Right lobe of liver (tissue), 6 donors: ENCODE results near the gene AMPH. TPM values are rescaled to one million over a fixed set of nuclear protein-coding genes. Genes with fewer than 3 reads are reported as not detected.

Source experiments
- ATAC-seq, 4 donors: fragments of 200-7000 bp; cut with Tn5 transposase; one replicate each; pipeline ENCODE4 v1.9.1; 2020; ENCODE audit warnings: mild to moderate bottlenecking in 4 of 4, moderate library complexity in 4 of 4
- DNase-seq, 3 donors: peaks; one replicate each; pipeline ENCODE4 v3.0.0-alpha.2; 2020
- H3K27ac ChIP-seq, 3 donors: fragments of 200-600 bp; one replicate each; pipeline ENCODE4 v1.8.0; 2022
- H3K27me3 ChIP-seq, 2 donors: fragments of 200-600 bp; one replicate each; pipeline ENCODE4 v1.8.0; 2022
- H3K36me3 ChIP-seq, 4 donors: fragments of 200-600 bp; sonication (generic) in 1 of 4; one replicate each; pipeline versions ENCODE4 v1.5.1 to v1.8.0; 2017 to 2022; ENCODE audit warnings: control low read depth in 1 of 4
- H3K4me1 ChIP-seq, 4 donors: fragments of 200-600 bp; sonication (generic) in 1 of 4; one replicate each; pipeline versions ENCODE4 v1.5.1 to v1.8.0; 2017 to 2022; ENCODE audit warnings: control low read depth in 1 of 4
- H3K4me3 ChIP-seq, 3 donors: fragments of 200-600 bp; one replicate each; pipeline ENCODE4 v1.8.0; 2022
- H3K9me3 ChIP-seq, 4 donors: fragments of 200-600 bp; sonication (generic) in 1 of 4; one replicate each; pipeline versions ENCODE4 v1.5.1 to v1.8.0; 2017 to 2022; ENCODE audit warnings: control low read depth in 1 of 4
- CTCF ChIP-seq, 4 donors: fragments of 200-600 bp in 3 of 4; fragments of 450-650 bp in 1 of 4; IDR thresholded peaks; one replicate each; pipeline versions ENCODE4 v1.5.1 to v1.8.0; 2016 to 2022; ENCODE audit warnings: antibody characterized with exemption in 4 of 4, mild to moderate bottlenecking in 2 of 4
- POLR2A ChIP-seq: fragments of 450-650 bp; IDR thresholded peaks from one replicate; pipeline ENCODE4 v1.6.1; 2017; ENCODE audit warnings: antibody characterized with exemption, mild to moderate bottlenecking
- WGBS: methylation state at CpG from one replicate; pipeline ENCODE4 v1.1.6; 2018; ENCODE audit warnings: low coverage, low lambda C conversion rate; ENCODE audit not compliant: insufficient coverage; ENCODE audit errors: missing lambda C conversion rate; 5-methylcytosine and 5-hydroxymethylcytosine counted together
- intact Hi-C, 2 donors: fragments of 100-400 bp; cut with DNase I; formaldehyde crosslinking; loops; one replicate each; pipeline versions ENCODE4 v1.11.2 to v1.14.1; 2022
- total RNA-seq, 6 experiments: library from RNA; depleted of rRNA in 2 of 6; stranded (reverse); fragments of >200 nt in 2 of 6; fragmentation: NEBNext Ultra II Directional in 3 of 6; extraction: Animal tissue kit (Norgen Biotek cat#: 25700) in 3 of 6; gene quantifications; one replicate each; pipeline versions ENCODE4 v1.1.0 to v1.2.4, GENCODE V29; 2016 to 2023
- donor health status: DM: no; HTN: yes; CAD: no.
- donor health status: DM: no; HTN: no; CAD: no.
- donor health status: DM: no; HTN: no; CAD: no.
- donor health status: DM: no; HTN: yes; CAD: no.
- donor health status: DM: no; HTN: yes; CAD: no.

Gene AMPH
- total RNA-seq, 6 experiments from 2014 or later, result 0.20 to 0.67 (median 0.39) TPM

- H3K9me3 ChIP-seq, result no peaks in the 10 kb centered on the region
- 51% methylated on average over 5 of the region's 5 CpGs for WGBS
- no peak for TF ChIP-seq POLR2A
- TF ChIP-seq CTCF (IDR thresholded peaks at IDR 0.05), result no peak
- DNase-seq (no peak), ATAC-seq (peak in 1 of 4 donors; percentile 18)
- no peak overlapping the region for H3K27ac ChIP-seq
- no peaks in the 10 kb centered on the region for H3K4me1 ChIP-seq
- H3K36me3 ChIP-seq, result no peaks in the 10 kb centered on the region
- intact Hi-C loops, result no loop called here
- H3K4me3 ChIP-seq, result no peak overlapping the region
- H3K27me3 ChIP-seq, result no peaks in the 10 kb centered on the region
These were observed 38.9 kb upstream of the AMPH start for GRCh38 chr7:38669965-38670520.

- H3K27ac ChIP-seq, result no peak overlapping the region
- no peak for DNase-seq
- H3K36me3 ChIP-seq, result no peaks in the 10 kb centered on the region
- H3K4me3 ChIP-seq, result no peak overlapping the region
- no peaks in the 10 kb centered on the region for H3K9me3 ChIP-seq
- no peak for ATAC-seq
- no peak for TF ChIP-seq POLR2A
- no peak for TF ChIP-seq CTCF (IDR thresholded peaks at IDR 0.05)
- WGBS, result 74% methylated on average over 7 of the region's 7 CpGs
- no peaks in the 10 kb centered on the region for H3K4me1 ChIP-seq
- intact Hi-C loops, result no loop called here
- no peaks in the 10 kb centered on the region for H3K27me3 ChIP-seq
These were observed 33.8 kb upstream of the AMPH start for GRCh38 chr7:38664972-38665371.

DNA sequence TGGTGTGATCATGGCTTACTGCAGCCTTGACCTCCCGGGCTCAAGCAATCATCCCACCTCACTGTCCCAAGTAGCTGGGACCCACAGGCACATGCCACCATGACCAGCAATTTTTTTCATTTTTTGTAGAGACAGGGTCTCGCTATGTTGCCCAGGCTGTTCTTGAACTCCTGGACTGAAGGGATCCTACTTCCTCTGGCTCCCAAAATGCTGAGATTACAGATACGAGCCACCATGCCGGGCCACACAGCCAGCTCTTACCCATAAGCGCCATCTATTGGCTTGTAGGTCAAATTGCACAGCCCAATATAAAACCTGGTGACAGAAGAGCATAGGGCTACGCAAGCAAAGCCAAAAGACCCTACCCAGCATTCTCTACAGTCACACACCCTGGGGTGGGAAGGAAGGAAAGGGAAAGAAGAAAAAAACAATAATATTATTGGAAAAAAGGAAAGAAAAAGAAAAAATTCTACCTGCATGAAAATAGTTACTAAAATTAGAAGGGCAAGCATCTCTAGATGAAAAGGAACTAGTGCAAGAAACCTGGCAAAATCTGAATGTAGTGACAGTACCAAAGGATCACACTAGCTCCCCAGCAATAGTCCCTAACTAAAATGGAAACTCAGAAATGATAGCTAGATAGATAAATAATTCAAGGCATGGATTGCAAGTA is 29.4 kb upstream of the AMPH start:
- Histone ChIP-seq H3K27ac (no peak overlapping the region), H3K9me3 (no peaks in the 10 kb centered on the region), H3K4me3 (no peak overlapping the region), H3K27me3 (no peaks in the 10 kb centered on the region), H3K4me1 (no peaks in the 10 kb centered on the region), H3K36me3 (no peaks in the 10 kb centered on the region)
- peak; percentile 58 to 86 (median 73) for ATAC-seq
- intact Hi-C loops, result no loop called here
- WGBS, result 22% methylated on average over 5 of the region's 6 CpGs
- TF ChIP-seq CTCF (IDR thresholded peaks at IDR 0.05), result peak; percentile 37 to 69 (median 52)
- no peak for TF ChIP-seq POLR2A
- peak in 1 of 3 donors; percentile 59 for DNase-seq

GRCh38 chr7:38659931-38660330 is 28.8 kb upstream of the AMPH start:
- Histone ChIP-seq H3K27ac (no peak overlapping the region), H3K9me3 (no peaks in the 10 kb centered on the region), H3K4me3 (no peak overlapping the region), H3K27me3 (no peaks in the 10 kb centered on the region), H3K4me1 (no peaks in the 10 kb centered on the region), H3K36me3 (no peaks in the 10 kb centered on the region)
- intact Hi-C loops, result no loop called here
- WGBS, result 61% methylated on average over 2 of the region's 6 CpGs
- DNase-seq (no peak), ATAC-seq (peak in 1 of 4 donors; percentile 14)
- no peak for TF ChIP-seq POLR2A
- no peak for TF ChIP-seq CTCF (IDR thresholded peaks at IDR 0.05)
